ENCODE data around the gene DOCK6.

DOCK6 gene

GRCh38 chr19:11274533-11275086 is 12.3 kb upstream of the DOCK6 start:
- no peak for FAIRE-seq

GRCh38 chr19:11273989-11274388 is 11.7 kb upstream of the DOCK6 start:
- FAIRE-seq: no peak

DNA sequence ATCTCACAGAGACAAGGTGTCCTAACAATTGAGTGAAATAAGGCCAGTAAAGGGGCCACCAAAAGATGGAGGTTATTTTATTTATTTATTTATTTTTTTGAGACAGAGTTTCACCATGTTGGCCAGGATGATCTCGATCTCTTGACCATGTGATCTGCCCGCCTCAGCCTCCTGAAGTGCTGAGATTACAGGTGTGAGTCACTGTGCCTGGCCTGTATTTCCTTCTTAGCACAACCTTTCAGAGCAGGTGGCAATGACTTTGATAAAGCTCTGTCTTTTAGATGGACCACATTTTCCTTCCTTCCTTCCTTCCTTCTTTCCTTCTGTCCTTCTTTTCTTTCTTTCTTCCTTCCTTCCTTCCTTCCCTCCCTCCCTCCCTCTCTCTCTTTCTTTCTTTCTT is 11.0 kb upstream of the DOCK6 start:
- FAIRE-seq: no peak

- FAIRE-seq: no peak
Observed at GRCh38 chr19:11269408-11269807, 7.1 kb upstream of the DOCK6 start.

- FAIRE-seq: no peak
Observed at GRCh38 chr19:11268783-11269267, 6.5 kb upstream of the DOCK6 start.

DNA sequence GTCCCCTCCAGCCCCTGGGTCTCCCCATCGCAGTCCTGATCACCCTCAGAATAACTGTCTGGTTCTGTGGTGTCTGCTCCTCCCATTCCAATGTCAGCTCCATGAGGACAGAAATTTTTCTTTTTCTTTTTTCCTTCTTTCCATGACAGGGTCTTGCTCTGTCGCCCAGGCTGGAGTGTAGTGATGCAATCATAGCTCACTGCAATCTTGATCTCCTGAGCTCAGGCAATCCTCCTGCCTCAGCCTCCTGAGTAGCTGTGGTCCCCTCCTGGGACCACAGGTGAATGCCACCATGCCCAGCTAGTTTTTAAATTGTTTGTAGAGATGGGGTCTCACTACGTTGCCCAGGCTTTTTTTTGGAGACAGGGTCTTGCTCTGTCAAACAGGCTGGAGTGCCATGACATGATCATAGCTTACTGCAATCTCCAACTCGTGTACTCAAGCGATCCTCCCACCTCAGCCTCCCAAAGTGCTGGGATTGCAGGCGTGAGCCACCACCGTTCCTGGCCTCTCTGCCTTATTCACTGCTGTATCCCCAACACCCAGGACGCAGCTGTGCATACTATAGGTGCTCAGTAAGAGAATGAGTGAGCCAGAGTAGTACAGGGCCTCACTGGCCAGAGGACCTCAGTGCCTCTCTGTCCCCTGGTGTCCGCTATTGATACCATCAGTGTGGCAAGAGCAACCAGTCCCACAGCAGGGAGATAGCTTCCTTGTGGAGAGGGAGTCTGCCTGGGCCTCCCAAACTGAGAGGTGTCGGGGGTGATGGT is 5.2 kb upstream of the DOCK6 start:
- FAIRE-seq: no peak

DNA sequence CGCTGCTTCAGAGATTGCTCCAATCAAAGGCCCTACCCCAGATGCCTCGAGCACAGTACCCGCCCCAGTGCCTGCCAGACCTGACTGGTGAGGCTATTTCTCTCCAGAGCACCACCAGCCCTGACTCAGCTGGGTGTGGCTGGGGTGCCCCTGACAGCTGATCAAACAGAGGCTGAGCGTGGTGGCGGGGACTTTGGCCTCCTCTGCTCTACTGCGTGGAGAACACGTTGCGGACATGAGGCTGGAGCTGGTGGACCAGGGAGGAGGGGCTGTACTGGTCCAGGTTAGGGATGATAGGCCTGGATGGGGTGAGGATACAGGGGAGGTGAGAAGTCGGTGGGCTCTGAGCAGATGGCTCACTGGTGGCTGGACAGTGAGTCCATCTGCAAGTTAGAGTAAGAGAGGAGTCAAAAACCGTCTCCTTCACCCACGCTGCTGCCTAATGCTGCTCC is 3.5 kb upstream of the DOCK6 start:
- no peak for FAIRE-seq

DNA sequence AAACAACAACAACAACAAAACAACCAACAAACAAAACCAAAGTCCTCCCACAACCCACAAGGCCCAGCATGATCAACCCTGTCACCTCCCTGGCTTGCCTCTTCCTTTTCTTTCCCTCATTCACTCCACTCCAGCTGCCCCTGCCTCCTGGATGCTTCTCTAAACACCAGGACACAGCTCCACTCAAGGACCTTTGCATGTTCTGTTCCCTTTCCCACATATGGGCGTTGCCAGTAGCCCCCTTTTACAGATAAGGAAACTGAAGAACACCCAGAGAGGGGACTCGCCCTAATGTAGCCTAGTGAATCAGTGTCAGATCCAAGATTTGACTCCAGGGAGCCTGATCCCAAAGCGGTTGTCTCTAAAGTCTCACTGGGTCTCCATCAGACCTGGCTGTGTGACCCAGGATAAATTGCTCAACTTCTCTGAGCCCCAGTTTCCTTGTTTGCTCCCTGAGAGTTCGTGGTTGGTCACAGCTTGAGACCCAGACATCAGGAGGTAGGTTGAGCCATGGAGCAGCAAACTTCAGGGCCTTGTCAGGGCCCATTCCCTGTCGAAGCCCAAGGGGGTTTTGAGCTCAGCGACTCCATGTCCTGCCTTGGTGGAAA is 3.0 kb upstream of the DOCK6 start:
- FAIRE-seq: no peak

- FAIRE-seq: no peak
Observed at GRCh38 chr19:11264452-11265176, 2.3 kb upstream of the DOCK6 start.

DNA sequence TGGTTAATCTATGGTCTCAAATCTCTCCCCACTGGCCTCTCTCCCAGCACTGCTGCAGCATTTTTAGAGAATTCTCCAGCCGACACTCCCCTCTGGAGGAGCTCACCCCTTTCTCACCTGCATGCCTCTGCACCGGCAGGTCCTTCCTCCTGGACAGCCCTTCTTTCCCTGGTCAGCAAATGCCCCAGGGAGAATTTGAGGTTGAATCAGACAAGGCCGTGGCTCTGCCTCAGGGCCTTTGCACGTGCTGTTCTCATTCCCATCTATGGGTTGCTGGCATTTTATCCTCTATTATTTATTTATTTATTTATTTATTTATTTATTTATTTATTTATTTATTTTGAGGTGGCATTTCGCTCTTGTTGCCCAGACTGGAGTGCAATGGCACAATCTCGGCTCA is 1.4 kb upstream of the DOCK6 start:
- no peak for FAIRE-seq

- no peak for FAIRE-seq
Observed at GRCh38 chr19:11261431-11261970, 823 bp downstream of the DOCK6 start.

GRCh38 chr19:11260996-11261395 is 1.3 kb downstream of the DOCK6 start:
- no peak for FAIRE-seq

DNA sequence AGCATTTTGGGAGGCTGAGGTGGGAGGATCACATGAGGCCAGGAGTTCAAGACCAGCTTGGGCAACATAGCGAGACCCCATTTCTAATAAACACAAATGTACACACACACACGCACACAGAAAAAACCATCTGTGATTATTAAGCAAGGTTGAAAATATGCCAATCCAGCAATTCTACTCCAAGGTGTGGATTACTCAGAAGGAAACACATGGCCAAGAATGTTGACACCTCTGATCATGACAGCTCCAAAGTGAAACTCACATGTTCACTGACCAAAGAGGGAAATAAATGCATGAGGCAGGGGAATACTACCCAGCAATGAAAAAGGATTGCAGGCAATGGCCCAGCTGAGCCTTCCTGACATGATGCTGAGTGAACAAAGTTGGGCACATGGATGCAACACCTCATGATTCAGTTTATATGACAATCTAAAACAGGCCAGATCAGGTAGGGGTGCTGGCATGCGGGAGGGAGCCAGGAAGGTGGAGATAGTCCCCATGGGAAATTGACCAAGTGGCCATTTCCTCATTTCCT is 4.4 kb downstream of the DOCK6 start:
- no peak for FAIRE-seq

DNA sequence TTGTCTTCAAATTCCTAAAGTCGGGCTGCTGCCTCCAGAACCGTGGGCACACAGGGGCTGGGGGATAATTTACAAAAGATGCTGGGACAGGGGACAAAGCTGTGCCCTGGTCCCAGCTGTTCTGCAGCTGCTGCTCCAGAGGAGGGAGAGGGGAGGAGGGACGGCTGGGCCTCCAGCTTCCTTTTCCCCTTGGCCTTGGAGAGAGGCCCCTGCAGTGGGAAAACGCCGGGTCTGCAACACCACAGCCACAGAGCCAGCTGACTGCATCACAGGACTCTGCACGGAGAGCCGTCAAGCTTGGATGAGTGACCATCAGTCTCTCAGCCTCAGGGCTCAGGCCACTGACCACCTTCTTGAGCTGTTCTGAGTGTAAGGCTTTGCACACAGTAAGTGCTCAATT is 6.1 kb downstream of the DOCK6 start:
- FAIRE-seq: no peak

DNA sequence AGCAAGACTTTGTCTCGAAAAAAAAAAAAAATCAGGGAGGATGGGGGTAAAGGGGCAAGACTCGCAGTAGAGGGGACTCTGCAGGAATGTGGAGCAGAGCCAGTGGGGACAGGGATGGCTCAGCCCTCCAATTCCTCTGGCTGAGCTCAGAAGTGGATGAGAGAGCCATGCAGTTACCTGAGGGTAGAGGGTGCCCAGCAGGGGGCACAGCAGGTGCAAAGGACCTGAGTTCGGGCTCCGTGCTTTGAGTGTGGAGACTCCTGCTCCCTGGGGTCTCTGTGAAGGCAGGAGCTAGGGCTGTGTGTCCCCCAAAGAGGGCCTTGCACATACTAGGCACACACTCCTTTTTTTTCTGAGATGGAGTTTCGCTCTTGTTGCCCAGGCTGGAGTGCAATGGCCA is 7.7 kb downstream of the DOCK6 start:
- no peak for FAIRE-seq

DNA sequence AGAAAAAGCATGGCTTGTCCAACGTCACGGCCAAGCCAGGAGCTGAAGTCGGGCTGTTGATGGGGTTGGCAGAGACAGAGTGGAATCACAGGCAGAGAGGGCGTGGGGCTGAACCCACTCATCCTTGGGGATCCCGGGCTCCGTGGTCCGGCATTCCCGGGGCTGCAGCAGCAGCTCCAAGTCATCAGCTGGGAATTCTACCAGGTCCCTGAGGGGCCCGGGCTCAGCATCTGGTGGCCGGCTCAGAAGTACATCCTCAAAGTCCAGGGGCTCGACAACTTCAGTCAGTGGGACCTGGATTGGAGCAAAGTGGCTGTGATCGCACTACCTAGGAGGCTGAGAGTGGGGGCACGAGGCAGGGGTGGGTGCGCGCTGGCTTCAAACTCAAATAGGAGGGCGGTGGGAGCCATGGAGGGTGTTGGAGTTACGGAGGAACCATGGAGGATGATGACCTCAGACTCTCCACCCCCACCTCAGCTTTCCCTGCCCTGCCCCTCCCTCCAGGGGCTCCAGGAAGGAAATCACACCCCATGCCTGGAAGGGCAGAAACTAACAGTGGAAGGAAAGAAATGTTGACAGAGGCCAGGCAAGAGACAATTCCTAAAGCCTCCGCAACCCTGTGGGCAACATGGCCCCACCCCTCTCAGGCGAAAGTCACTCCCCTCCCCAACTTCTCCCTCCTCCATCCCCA is 9.5 kb downstream of the DOCK6 start:
- FAIRE-seq: no peak

- FAIRE-seq: no peak
Observed at GRCh38 chr19:11251650-11252314, 10.5 kb downstream of the DOCK6 start.

- no peak for FAIRE-seq
Observed at GRCh38 chr19:11251217-11251616, 11.1 kb downstream of the DOCK6 start.

DNA sequence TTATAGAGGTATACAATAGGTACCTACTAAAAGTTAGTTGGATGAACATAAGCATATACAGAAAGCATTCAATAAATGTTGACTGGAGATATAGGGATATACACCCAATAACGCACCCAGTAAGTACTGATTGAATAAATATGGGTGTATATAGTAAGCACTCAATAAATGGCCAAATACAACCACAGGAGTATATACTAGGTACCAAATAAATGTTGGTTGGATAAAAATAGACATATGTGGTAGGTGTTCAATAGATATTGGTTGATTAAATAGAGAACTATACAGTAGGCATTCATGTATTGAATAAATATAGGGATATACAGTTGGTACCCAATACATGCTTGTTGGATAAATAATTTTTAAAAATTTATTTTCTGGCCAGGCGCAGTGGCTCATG is 13.5 kb downstream of the DOCK6 start:
- no peak for FAIRE-seq

GRCh38 chr19:11247934-11248333 is 14.4 kb downstream of the DOCK6 start:
- no peak for FAIRE-seq

- no peak for FAIRE-seq
Observed at GRCh38 chr19:11247391-11247790, 14.9 kb downstream of the DOCK6 start.

DNA sequence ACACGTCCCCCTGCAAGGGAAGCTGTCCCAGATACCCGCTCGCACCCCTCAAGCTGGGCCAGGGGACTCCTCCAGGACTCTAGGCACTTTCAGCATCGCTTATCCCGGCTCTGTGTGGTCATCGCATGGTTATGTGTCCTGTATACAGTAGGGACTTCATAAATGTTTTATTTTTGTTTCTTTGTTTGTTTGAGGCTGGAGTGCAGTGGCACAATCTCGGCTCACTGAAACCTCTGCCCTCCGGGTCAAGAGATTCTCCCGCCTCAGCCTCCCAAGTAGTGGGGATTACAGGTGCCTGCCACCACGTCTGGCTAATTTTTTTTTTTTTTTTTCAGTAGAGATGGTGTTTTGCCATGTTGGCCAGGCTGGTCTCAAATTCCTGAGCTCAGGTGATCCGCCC is 15.4 kb downstream of the DOCK6 start:
- no peak for FAIRE-seq

Data from TTC549 (cell line).